Measurements from ENCODE around the gene HLA-C.
"Not testable (repeated sequence)": the region's sequence is repeated elsewhere in the genome, so short reads cannot be mapped to it uniquely, and the experiment has no call there.

Gene HLA-C

GRCh38 chr6:31268836-31269235 lies 3.1 kb downstream of the HLA-C start:
- no peak for DNase-seq

- DNase-seq, result no peak
These were observed 3.5 kb downstream of the HLA-C start for GRCh38 chr6:31268369-31268765.

DNA sequence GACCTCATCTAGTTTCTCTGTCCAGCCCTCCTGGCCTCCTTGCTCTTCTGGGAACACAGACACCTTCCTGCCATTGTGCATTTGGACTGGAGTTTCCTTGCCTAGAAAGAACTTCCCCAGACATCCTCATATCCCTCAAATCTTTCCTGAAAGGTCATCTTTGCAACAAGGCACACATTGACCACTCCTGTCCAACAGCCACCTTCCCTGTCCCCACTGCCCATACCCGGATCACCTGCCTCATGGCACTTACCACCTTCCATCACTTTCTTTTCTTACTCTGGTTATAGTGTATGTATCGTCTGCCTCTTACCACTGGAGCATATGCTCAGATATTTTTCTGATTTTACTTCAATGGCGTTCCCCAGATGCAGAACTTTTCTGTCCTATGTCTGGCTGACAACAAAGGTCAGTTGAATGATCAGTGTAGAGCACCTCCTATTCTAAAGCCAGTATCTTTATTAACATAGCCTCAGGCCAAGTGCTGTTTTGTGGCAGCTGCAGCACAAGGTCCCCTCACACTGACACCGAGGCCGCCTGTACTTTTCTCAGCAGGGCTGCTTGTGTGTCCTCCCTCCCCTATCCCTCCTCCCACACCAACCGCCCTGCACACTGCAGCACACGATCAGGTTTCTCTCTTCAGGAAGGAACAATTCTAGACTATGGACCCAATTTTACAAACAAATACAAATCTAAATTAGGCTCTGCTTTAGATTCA lies 4.1 kb downstream of the HLA-C start:
- no peak for DNase-seq

GRCh38 chr6:31266567-31267360 lies 5.1 kb downstream of the HLA-C start:
- DNase-seq, result no peak

DNA sequence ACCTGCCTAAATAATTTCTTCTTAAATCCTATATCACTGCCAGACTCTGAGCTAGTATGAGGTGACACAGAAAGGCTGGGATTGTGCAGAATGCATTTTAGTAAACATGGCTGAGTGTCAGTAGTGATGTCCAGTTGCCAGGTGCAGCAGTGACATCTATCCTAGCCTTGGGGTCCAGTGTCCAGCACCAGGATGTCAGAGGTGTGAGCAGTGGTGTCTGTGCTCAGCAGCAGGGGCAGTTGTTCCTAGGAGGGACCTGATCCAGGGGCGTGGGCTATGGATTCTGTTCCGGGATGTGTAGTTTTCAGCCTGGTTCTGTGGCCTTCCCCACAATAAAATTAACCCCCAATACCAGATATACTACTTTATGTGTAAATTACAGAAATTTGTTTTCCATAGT lies 6.0 kb downstream of the HLA-C start:
- DNase-seq, result no peak

DNA sequence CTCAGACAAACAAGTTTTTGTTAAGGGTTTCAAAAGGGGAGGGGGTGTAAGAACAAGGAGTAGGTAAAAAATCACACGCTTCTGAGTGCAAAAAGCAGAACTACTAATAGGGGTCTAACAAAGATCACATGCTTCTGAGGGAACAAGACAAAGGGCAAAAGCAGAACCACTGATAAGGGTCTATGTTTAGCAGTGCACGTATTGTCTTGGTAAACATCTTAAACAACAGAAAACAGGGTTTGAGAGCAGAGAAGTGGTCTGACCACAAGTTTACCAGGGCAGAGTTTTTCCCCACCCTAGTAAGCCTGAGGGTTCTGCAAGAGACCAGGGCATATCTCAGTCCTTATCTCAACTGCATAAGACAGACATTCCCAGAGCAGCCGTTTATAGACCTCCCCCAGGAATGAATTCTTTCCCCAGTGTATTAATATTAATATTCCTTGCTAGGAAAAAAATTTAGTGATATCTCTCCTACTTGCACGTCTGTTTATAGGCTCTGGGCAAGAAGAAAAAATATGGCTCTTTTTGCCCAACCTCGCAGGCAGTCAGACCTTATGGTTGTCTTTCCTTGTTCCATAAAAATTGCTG lies 8.5 kb downstream of the HLA-C start:
- not testable (repeated sequence) for DNase-seq

DNA sequence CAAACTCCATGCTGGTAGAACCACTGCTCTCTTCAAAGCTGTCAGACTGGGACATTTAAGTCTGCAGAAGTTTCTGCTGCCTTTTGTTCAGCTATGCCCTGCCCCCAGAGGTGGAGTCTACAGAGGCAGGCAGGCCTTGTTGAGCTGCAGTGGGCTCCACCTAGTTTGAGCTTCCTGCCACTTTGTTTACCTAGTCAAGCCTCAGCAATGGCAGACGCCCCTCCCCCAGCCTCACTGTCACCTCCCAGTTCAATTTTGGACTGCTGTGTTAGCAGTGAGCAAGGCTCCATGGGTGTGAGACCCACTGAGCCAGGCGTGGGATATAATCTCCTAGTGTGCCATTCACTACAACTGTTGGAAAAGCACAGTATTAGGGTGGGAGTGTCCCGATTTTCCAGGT lies 11.9 kb downstream of the HLA-C start:
- DNase-seq, result not testable (repeated sequence)

DNA sequence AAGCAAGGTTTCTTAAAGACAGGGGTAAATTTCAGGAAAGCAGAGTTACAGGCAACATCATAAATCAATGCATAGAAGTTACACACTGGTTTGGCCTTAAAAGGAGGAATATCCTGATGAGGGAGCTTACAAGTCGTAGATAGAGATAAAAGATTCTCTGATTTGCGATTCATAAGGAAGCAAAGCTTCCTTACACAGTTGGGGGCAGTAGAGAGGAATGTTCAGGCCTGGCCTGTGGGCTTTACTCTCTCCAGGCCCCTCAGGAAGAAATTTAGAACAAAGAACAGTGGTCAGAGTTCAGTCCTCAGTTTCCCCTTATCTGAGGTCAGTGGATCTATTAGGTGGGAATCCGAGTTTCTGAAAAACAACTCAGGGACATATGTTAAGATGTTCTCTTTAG lies 19.3 kb downstream of the HLA-C start:
- DNase-seq, result no peak

GRCh38 chr6:31251261-31251660 lies 20.6 kb downstream of the HLA-C start:
- DNase-seq, result no peak

GRCh38 chr6:31249184-31249583 lies 22.7 kb downstream of the HLA-C start:
- no peak for DNase-seq

DNA sequence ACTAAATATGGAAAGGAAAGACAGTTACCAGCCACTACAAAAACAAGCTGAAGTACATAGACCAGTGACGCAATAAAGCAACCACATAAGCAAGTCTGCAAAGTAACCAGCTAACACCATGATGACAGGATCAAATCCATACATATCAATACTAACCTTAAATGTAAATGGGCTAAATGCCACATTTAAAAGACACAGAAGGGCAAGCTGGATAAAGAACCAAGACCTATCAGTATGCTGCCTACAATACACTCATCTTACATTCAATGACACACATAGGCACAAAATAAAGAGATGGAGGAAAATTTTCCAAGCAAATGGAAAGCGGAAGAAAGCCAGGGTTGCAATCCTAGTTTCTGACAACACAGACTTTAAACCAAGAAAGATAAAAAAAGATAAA lies 24.1 kb downstream of the HLA-C start:
- no peak for DNase-seq

GRCh38 chr6:31246051-31246521 lies 25.8 kb downstream of the HLA-C start:
- no peak for DNase-seq

DNA sequence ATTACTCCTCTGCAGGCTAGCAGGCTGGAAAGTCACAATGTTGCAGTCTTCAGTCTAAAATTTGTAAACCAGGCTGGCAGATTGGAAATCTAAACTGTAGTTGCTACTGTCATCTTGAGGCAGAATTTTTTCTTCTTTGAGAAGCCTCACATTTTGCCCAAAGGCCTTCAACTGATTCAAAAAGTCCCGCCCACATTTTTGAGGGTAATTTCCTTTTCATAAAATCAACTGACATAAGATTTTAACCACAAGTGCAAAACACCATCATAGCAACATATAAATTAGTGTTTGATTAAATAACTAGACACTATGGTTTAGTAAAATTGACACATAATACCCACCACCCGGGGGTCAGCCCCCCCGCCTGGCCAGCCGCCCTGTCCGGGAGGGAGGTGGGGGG lies 28.4 kb downstream of the HLA-C start:
- DNase-seq, result no peak

GRCh38 chr6:31239854-31240253 lies 32.0 kb downstream of the HLA-C start:
- no peak for DNase-seq

DNA sequence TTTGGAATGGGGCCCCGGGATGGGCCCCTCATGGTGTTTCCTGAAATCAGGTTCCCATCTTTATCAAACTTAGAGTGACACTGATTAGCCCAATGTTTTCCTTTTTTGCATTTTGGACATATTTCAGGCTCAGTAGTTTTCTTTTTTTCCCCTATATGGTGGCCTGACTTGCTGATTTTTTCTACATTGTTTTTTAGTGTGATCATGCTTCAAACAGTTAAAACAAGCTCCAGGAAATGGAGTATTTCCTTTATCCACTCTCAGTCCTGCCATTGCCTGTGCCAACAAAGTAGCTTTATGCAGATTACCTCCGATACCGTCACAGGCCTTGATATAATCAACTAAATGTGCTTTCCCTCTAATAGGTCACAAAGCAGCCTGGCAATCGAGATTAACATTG lies 37.8 kb downstream of the HLA-C start:
- DNase-seq, result not testable (repeated sequence)

GRCh38 chr6:31228476-31228875 lies 43.4 kb downstream of the HLA-C start:
- no peak for DNase-seq

GRCh38 chr6:31227143-31227542 lies 44.7 kb downstream of the HLA-C start:
- DNase-seq, result no peak

GRCh38 chr6:31225735-31226134 lies 46.2 kb downstream of the HLA-C start:
- no peak for DNase-seq

DNA sequence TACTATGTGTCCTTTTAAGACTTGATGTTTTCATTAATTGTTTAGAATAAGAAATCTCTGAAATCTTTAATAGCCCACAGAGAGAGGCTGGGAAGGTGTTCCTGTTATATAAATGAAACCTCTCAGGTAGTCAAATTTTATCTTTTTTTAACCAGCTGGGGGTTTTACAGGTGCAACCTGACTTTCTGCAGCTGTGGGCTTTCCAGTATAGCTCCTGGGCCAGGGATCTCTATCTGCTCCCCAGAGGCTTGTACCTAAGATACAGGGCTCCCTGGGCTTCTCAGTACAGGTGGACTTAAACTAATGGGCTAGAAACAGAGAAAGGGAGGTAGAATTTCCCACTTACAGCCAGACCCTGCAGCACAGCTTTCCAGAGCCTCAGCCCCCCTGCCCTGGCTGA lies 49.4 kb downstream of the HLA-C start:
- no peak for DNase-seq
